HUES6 (cell line): ENCODE results near the gene HINT1.
"Not testable (repeated sequence)": the region's sequence is repeated elsewhere in the genome, so short reads cannot be mapped to it uniquely, and the experiment has no call there.

Source experiments
- H3K27ac ChIP-seq: 2 replicates; pipeline ENCODE4 v1.7.0; 2013; ENCODE audit warnings: low read depth, mild to moderate bottlenecking, low read length, inconsistent platforms
- H3K27me3 ChIP-seq: 2 replicates; pipeline ENCODE4 v1.6.1; 2013; ENCODE audit warnings: low read length; ENCODE audit not compliant: control insufficient read depth, insufficient read depth
- H3K36me3 ChIP-seq: 2 replicates; pipeline ENCODE4 v1.6.1; 2013; ENCODE audit warnings: low read length; ENCODE audit not compliant: control insufficient read depth, insufficient read depth
- H3K4me1 ChIP-seq: 2 replicates; pipeline ENCODE4 v1.6.1; 2013; ENCODE audit warnings: low read length; ENCODE audit not compliant: control insufficient read depth, insufficient read depth
- H3K4me3 ChIP-seq: 2 replicates; pipeline ENCODE4 v1.5.1; 2013; ENCODE audit warnings: low read depth, low read length
- H3K9ac ChIP-seq: one replicate; pipeline ENCODE4 v1.6.1; 2013; ENCODE audit warnings: mild to moderate bottlenecking, low read length
- H3K9me3 ChIP-seq: 2 replicates; pipeline ENCODE4 v1.6.1; 2013; ENCODE audit warnings: low read depth, low read length; ENCODE audit not compliant: control insufficient read depth, insufficient read depth

Gene HINT1

GRCh38 chr5:131198625-131199024 is 33.6 kb upstream of the HINT1 start:
- Histone ChIP-seq H3K4me3 (no peak overlapping the region), H3K4me1 (no peaks in the 10 kb centered on the region), H3K27ac (no peak overlapping the region), H3K9me3 (no peaks in the 10 kb centered on the region), H3K27me3 (no peaks in the 10 kb centered on the region), H3K36me3 (no peaks in the 10 kb centered on the region), H3K9ac (no peak overlapping the region)

- H3K27me3 ChIP-seq = no peaks in the 10 kb centered on the region
- no peak overlapping the region for H3K4me3 ChIP-seq
- H3K9me3 ChIP-seq = no peaks in the 10 kb centered on the region
- no peaks in the 10 kb centered on the region for H3K36me3 ChIP-seq
- no peaks in the 10 kb centered on the region for H3K4me1 ChIP-seq
- H3K9ac ChIP-seq = no peak overlapping the region
- H3K27ac ChIP-seq = no peak overlapping the region
Measured at GRCh38 chr5:131196331-131196730, 31.3 kb upstream of the HINT1 start.

- no peak overlapping the region for H3K9ac ChIP-seq
- no peaks in the 10 kb centered on the region for H3K9me3 ChIP-seq
- H3K27me3 ChIP-seq = no peaks in the 10 kb centered on the region
- H3K4me3 ChIP-seq = no peak overlapping the region
- no peaks in the 10 kb centered on the region for H3K4me1 ChIP-seq
- H3K36me3 ChIP-seq = no peaks in the 10 kb centered on the region
- no peak overlapping the region for H3K27ac ChIP-seq
Measured at GRCh38 chr5:131195696-131196095, 30.6 kb upstream of the HINT1 start.

GRCh38 chr5:131194725-131195124 is 29.7 kb upstream of the HINT1 start:
- Histone ChIP-seq H3K9me3 (no peaks in the 10 kb centered on the region), H3K27me3 (no peaks in the 10 kb centered on the region)

GRCh38 chr5:131193897-131194296 is 28.8 kb upstream of the HINT1 start:
- H3K27ac ChIP-seq, H3K4me1 ChIP-seq, H3K4me3 ChIP-seq, H3K9me3 ChIP-seq, H3K9ac ChIP-seq, H3K36me3 ChIP-seq, H3K27me3 ChIP-seq: not testable (repeated sequence)

More at GRCh38 chr5:131194725-131195124, 29.7 kb upstream of the HINT1 start:
- Histone ChIP-seq H3K27ac (no peak overlapping the region), H3K4me1 (no peaks in the 10 kb centered on the region), H3K4me3 (no peak overlapping the region), H3K9ac (no peak overlapping the region), H3K36me3 (no peaks in the 10 kb centered on the region)

- no peak overlapping the region for H3K4me3 ChIP-seq
Measured at GRCh38 chr5:131193106-131193505, 28.1 kb upstream of the HINT1 start.

GRCh38 chr5:131186561-131187256 is 21.7 kb upstream of the HINT1 start:
- H3K9ac ChIP-seq = no peak overlapping the region
- H3K4me3 ChIP-seq = no peak overlapping the region
- H3K27ac ChIP-seq = no peak overlapping the region
- no peaks in the 10 kb centered on the region for H3K9me3 ChIP-seq
- no peaks in the 10 kb centered on the region for H3K27me3 ChIP-seq
- H3K4me1 ChIP-seq = no peaks in the 10 kb centered on the region
- H3K36me3 ChIP-seq = no peaks in the 10 kb centered on the region

More at GRCh38 chr5:131193106-131193505, 28.1 kb upstream of the HINT1 start:
- H3K9ac ChIP-seq = no peak overlapping the region
- no peak overlapping the region for H3K27ac ChIP-seq
- H3K27me3 ChIP-seq = no peaks in the 10 kb centered on the region
- no peaks in the 10 kb centered on the region for H3K36me3 ChIP-seq
- no peaks in the 10 kb centered on the region for H3K4me1 ChIP-seq
- no peaks in the 10 kb centered on the region for H3K9me3 ChIP-seq

- Histone ChIP-seq H3K36me3 (no peaks in the 10 kb centered on the region), H3K4me1 (no peaks in the 10 kb centered on the region), H3K9me3 (no peaks in the 10 kb centered on the region), H3K27me3 (no peaks in the 10 kb centered on the region), H3K4me3 (no peak overlapping the region), H3K9ac (no peak overlapping the region), H3K27ac (no peak overlapping the region)
Measured at GRCh38 chr5:131185523-131186104, 20.6 kb upstream of the HINT1 start.

- H3K27me3 ChIP-seq = no peaks in the 10 kb centered on the region
- H3K27ac ChIP-seq = no peak overlapping the region
- no peaks in the 10 kb centered on the region for H3K4me1 ChIP-seq
- H3K36me3 ChIP-seq = no peaks in the 10 kb centered on the region
- H3K9me3 ChIP-seq = no peaks in the 10 kb centered on the region
- no peak overlapping the region for H3K9ac ChIP-seq
- H3K4me3 ChIP-seq = no peak overlapping the region
Measured at GRCh38 chr5:131182839-131183238, 17.8 kb upstream of the HINT1 start.

- Histone ChIP-seq H3K9ac (no peak overlapping the region), H3K9me3 (no peaks in the 10 kb centered on the region), H3K36me3 (no peaks in the 10 kb centered on the region), H3K4me3 (no peak overlapping the region), H3K4me1 (no peaks in the 10 kb centered on the region), H3K27me3 (no peaks in the 10 kb centered on the region), H3K27ac (no peak overlapping the region)
Measured at GRCh38 chr5:131180407-131180806, 15.4 kb upstream of the HINT1 start.

GRCh38 chr5:131171276-131171810 is 6.3 kb upstream of the HINT1 start:
- Histone ChIP-seq H3K9ac (peak overlapping the region; percentile 63), H3K36me3 (no peaks in the 10 kb centered on the region), H3K4me1 (no peaks in the 10 kb centered on the region; the same call in 1 of the 2 replicates), H3K4me3 (peak overlapping the region; percentile 80), H3K9me3 (no peaks in the 10 kb centered on the region), H3K27me3 (no peaks in the 10 kb centered on the region), H3K27ac (no peak overlapping the region)
